ENCODE data around the gene FAAP20. TPM values are rescaled to one million over a fixed set of nuclear protein-coding genes. Genes with fewer than 3 reads are reported as not detected.

FAAP20 gene
- total RNA-seq, 1 experiment from 2014 or later = 112 TPM

GRCh38 chr1:2182376-2182775, 12.2 kb downstream of the FAAP20 start:
- DNase-seq (ENCODE audit: low read depth, low spot score) (no peak), ATAC-seq (no peak)
- H3K79me2 ChIP-seq (ENCODE audit: insufficient read depth, low read length) = no peaks in the 10 kb centered on the region
- H3K4me3 ChIP-seq (replicated peaks in 1 of 2; ENCODE audit: low read depth in 1 of 2, low read length in 2 of 2) = no peak overlapping the region
- no peaks in the 10 kb centered on the region for H3K27me3 ChIP-seq (ENCODE audit: insufficient read depth, low read length)
- intact Hi-C loops (cut with micrococcal nuclease) = no loop called here
- no peaks in the 10 kb centered on the region for H3K9me2 ChIP-seq (ENCODE audit: insufficient read depth)
- RAD21 ChIA-PET (ENCODE audit: low non-redundant PET in 1 of 2, low total read pairs in 2 of 2, uncharacterized antibody in 2 of 2, unreplicated experiment in 2 of 2) = no interaction called here
- CTCF ChIA-PET = no interaction called here
- no peak overlapping the region for H3K27ac ChIP-seq (ENCODE audit: low read depth, low read length)
- TF ChIP-seq RAD21 (IDR thresholded peaks at IDR 0.05; ENCODE audit: low read depth) (no peak), YY1 (IDR thresholded peaks at IDR 0.05; ENCODE audit: extremely low read depth, insufficient replicate concordance, low read depth, low read length) (no peak), ATF3 (IDR thresholded peaks at IDR 0.05) (no peak), JUND (IDR thresholded peaks at IDR 0.05) (no peak), SIN3A (IDR thresholded peaks at IDR 0.05; ENCODE audit: low read depth) (no peak), ZBTB33 (IDR thresholded peaks at IDR 0.05; ENCODE audit: extremely low read depth, insufficient replicate concordance, low read length) (no peak), CTCF (IDR thresholded peaks at IDR 0.05 in 2 of 3, conservative IDR thresholded peaks at IDR 0.05 in 1 of 3; ENCODE audit: borderline replicate concordance in 1 of 3, insufficient read depth in 1 of 3, low read depth in 2 of 3, low read length in 2 of 3) (no peak), SP1 (IDR thresholded peaks at IDR 0.05; ENCODE audit: low read depth) (no peak), POLR2A (IDR thresholded peaks at IDR 0.05; ENCODE audit: borderline replicate concordance, extremely low read depth, insufficient read depth, insufficient read length) (no peak), ZNF274 (IDR thresholded peaks at IDR 0.05; ENCODE audit: low read depth, low read length) (no peak), EZH2 (IDR thresholded peaks at IDR 0.05) (no peak), MAX (IDR thresholded peaks at IDR 0.05) (no peak), SRF (IDR thresholded peaks at IDR 0.05; ENCODE audit: low read depth) (no peak), FOSL1 (IDR thresholded peaks at IDR 0.05; ENCODE audit: low read depth) (no peak), EZH2phosphoT487 (IDR thresholded peaks at IDR 0.05; ENCODE audit: borderline replicate concordance) (no peak), CEBPB (IDR thresholded peaks at IDR 0.05; ENCODE audit: low read depth) (no peak), ZFX (IDR thresholded peaks at IDR 0.05) (no peak)
- POLR2A ChIA-PET = no interaction called here
- H3K36me3 ChIP-seq (ENCODE audit: control insufficient read depth in 1 of 2, insufficient read depth in 2 of 2, low read length in 2 of 2) = peaks cover 3 to 5% of the 10 kb centered on the region in 2 experiments; a peak in 1 of 4 replicates
- BruUV-seq (replicated peaks) = no TSS peak
- no peaks in the 10 kb centered on the region; a peak in 1 of 4 replicates for H3K4me1 ChIP-seq (ENCODE audit: control insufficient read depth in 1 of 2, insufficient read depth in 2 of 2, low read length in 2 of 2)
- H3K9me3 ChIP-seq (ENCODE audit: control insufficient read depth in 1 of 2, insufficient read depth in 1 of 2, low read depth in 1 of 2, low read length in 2 of 2) = no peaks in the 10 kb centered on the region
- no peak overlapping the region for H2AFZ ChIP-seq (ENCODE audit: low read depth, low read length, poor library complexity, severe bottlenecking)
- H4K20me1 ChIP-seq (ENCODE audit: insufficient read depth) = no peaks in the 10 kb centered on the region
- H3K4me2 ChIP-seq (ENCODE audit: low read length) = no peak overlapping the region
- no peak overlapping the region for H3K9ac ChIP-seq (ENCODE audit: low read length)
